GM21529 (cell line): ENCODE results near the gene PPP2R2B.

Experiments
- ATAC-seq: cut with Tn5 transposase; IDR thresholded peaks from one replicate; pipeline ENCODE4 v1.9.1; 2021; ENCODE audit not compliant: unreplicated experiment

Gene PPP2R2B

GRCh38 chr5:146667633-146668272 is 210.8 kb downstream of the PPP2R2B start:
- ATAC-seq = no peak

DNA sequence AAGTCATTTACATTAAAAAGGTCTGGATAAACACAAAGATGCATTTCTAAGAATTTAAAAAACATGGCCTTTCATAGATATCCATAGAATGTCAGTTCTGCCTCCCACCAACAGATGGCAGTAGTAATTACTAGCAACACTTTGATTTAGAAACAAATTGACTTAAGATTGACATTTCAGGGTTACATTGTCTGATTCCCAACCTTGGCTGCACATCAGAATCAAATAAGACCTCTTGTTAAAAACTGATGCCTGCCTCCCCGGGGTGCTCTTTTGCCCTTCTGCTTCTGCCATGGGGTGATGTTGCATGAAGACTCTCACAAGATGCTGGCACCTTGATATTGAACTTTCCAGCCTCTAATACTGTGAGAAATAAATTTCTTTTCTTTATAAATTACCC is 216.3 kb downstream of the PPP2R2B start:
- ATAC-seq = no peak

DNA sequence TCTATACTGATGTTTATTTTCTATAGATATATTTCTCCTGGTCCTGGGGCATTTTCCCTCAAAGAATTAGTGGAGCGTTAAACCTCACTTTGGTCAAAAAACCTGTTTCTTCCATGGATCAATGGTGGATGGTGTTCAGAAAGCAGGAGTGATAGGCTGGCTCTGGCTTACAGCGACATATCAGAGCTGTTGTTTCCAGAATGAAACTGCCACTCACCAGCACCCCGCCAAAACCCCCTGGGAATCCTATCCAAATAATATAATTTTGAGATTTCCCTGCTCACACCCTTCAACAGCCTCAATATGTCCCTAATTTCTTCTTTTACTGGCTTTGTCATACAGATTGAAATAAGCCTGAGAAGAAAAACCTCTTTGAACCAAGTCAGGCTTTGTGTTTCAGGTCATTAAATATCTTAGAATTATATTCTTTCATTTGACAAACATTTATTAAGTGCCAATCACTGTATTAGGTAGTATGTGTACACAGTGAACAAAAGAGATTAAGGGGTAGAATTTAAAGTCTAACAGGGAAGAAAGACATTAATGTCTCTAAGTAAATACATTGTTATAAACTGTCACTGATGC is 218.1 kb downstream of the PPP2R2B start:
- ATAC-seq = no peak

- no peak for ATAC-seq
These were observed 218.6 kb downstream of the PPP2R2B start for GRCh38 chr5:146659961-146660360.

GRCh38 chr5:146656703-146657102 is 221.9 kb downstream of the PPP2R2B start:
- ATAC-seq = no peak

GRCh38 chr5:146653560-146653959 is 225.0 kb downstream of the PPP2R2B start:
- no peak for ATAC-seq

GRCh38 chr5:146652547-146652946 is 226.0 kb downstream of the PPP2R2B start:
- ATAC-seq = no peak

DNA sequence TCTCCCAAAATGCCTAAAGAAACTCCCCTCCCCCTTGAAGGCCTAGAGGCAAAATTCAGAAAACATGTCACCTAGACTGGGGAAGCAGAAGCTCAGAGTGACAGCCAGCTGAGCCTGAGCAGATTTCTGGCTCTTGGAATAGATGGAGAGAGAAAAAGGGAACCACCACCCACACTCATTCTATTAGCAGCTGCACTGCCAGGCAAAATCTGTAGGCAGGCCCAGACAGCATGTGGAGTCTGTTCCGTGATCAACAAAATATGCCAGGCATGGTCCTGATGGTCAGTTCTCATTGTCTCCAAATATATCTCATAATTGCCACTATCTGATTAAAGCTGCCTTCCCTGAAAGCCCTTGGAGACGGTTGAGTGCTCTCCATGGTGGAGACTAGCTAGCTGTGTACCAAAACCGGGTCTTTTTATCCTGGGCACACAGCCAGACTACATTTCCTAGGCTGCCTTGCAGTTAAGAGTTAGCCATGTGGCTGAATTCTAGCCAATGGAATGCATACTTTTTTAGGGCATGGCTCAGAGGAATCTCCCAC is 230.8 kb downstream of the PPP2R2B start:
- ATAC-seq = no peak

DNA sequence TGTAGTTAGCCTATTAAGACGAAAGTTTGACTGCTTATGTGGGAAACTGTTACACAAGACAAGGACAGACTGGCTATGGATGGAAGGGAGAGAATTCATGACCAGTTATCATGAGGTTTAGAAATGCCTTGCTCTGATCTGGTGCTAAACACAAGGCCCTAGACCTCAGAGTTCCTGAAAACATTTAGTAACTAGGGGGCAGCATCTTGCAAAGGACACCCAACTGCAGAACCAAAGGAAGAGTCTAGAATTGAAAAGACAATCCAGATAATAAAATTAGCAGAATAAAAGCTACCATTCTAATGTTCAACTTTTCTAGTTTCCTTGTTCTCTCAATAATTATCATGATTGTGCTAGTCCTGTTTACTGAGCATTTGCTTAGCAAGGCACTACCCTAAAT is 232.1 kb downstream of the PPP2R2B start:
- no peak for ATAC-seq

- no peak for ATAC-seq
These were observed 233.2 kb downstream of the PPP2R2B start for GRCh38 chr5:146645342-146645741.

DNA sequence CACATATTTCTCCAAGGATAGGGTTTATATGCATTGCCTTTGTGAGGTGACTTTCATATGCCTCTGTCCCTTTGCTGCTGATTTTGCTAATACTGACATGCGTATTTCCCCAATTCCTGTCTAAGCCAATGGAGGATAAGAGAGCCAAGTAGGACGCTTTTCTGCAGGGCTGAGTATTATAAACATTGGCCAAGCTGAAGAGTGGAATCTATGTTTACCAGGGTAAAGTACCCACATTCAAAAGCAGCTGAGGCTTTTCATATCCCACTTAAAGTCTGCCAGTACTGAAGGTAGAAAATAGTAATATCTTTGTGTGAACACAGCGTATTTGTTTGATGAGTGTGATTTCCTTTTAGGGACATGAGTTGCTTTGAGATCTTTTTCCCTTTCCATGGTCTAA is 233.7 kb downstream of the PPP2R2B start:
- ATAC-seq = no peak

DNA sequence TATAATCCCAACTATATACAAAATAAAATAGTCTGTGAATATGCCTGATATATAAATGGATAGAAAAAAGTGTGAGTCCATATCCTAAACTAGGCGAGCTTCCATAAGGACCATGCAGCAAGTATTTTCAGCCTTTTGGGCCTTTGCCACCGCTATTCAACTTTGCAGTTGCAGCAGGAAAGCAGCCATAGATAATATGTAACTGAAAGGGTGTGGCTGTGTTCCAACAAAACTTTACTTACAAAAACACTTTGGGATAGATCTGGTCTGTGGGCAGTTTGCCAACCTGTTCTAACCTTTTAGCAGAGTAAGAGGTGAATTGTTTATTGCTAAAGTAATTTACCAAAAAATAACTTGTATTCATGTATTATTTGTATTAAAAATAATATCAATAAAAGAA is 234.8 kb downstream of the PPP2R2B start:
- no peak for ATAC-seq

- no peak for ATAC-seq
These were observed 236.1 kb downstream of the PPP2R2B start for GRCh38 chr5:146642410-146642809.

DNA sequence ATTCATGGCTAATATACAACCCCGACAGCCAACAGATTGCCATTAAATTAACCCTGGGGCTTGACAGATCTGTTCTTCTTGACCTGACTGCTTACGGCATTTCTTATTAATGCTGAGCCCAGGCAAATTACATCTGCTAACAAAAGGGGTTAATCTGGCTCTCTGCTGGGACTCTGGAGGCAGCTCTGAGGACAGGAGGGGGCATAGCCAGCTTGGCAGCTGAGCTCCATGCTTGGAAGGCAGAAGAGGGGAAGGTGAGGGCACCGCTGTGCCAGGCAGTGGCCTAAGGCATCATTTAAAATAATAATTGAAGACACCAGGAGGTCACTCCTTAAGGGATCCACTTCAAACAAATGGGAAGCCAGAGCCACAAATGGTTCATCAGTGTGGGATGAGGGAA is 236.6 kb downstream of the PPP2R2B start:
- no peak for ATAC-seq

GRCh38 chr5:146640285-146640896 is 238.2 kb downstream of the PPP2R2B start:
- no peak for ATAC-seq

- ATAC-seq = no peak
These were observed 243.1 kb downstream of the PPP2R2B start for GRCh38 chr5:146635443-146635842.

GRCh38 chr5:146633323-146633764 is 245.2 kb downstream of the PPP2R2B start:
- ATAC-seq = no peak

- no peak for ATAC-seq
These were observed 245.8 kb downstream of the PPP2R2B start for GRCh38 chr5:146632620-146633322.

DNA sequence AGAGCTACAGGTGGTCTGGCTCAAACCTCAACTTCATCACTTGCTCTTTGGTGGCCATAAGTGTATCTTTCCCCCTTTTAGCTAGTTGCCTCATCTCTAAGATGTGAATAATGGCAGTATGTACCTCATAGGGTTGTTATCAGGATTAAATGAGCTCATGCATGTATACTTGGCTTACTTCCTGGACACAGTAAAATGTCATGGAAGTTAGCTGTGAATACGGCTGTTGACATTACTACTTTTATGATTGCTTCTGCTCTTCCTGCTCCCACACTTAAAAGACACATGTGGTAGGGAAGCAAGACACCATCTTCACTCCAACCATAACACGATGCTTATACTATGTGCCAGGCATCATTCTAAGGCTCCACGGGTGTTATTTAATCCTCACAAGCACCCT is 248.1 kb downstream of the PPP2R2B start:
- no peak for ATAC-seq

DNA sequence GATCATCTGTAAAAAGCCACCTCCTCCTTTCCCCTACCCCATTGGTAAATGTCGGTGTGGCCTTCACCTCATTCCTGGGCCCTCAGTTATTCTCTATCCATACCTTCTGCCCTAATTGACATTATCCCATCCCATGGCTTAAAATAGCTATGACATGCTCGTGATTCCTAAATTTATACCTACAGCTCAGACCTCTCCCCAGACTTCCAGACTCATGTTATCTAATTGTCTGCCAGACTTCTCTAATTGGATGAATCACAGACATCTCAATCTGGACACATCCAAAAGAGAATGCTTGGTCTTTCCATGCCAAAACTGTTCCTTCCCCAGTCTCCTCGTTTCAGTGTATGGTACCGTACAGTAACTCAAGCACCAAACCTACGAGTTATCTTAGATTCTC is 249.6 kb downstream of the PPP2R2B start:
- no peak for ATAC-seq

- no peak for ATAC-seq
These were observed 251.6 kb downstream of the PPP2R2B start for GRCh38 chr5:146626936-146627335.

DNA sequence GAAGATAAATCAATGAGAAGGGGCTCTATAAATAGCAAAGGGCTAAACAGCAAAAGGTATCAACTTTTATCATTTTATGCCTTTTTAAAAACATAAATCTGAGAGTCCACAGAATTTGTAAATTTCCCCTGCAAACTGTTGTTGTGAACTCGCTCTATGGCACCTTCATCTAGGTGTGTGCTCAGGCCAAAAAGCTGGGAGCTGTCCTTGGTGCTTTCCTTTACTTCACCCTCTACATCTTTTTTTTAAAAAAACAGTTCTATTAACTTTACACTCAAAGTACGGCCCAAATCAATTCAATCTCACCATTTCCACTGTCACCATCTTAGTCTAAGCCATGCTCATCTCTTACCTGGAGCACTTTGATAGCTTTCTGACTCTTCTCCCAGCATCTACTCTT is 254.4 kb downstream of the PPP2R2B start:
- no peak for ATAC-seq
